Measurements from ENCODE around the gene PVALEF. TPM values are rescaled to one million over a fixed set of nuclear protein-coding genes. Genes with fewer than 3 reads are reported as not detected.

The PVALEF gene
- total and polyA plus RNA-seq, 2 of the 8 experiments (the other 6 are each of a cell fraction or from before 2014, with no cell fraction given) = 0.03 TPM; not detected in 1

GRCh38 chr17:81161972-81162371 is 3.3 kb upstream of the PVALEF start:
- no peaks in the 10 kb centered on the region for H3K36me3 ChIP-seq (ENCODE audit: control insufficient read depth in 2 of 4, insufficient read depth in 4 of 4, low read length in 3 of 4)
- H4K91ac ChIP-seq (replicated peaks; ENCODE audit: insufficient read length, low read length) = no peak overlapping the region
- 0 out of 2 replicates have a peak overlapping the region, but pooled peaks have one; percentile 27 for H2BK12ac ChIP-seq (ENCODE audit: low read depth, low read length)
- WGBS, 2 experiments (ENCODE audit: extremely low coverage in 1 of 2, insufficient coverage in 1 of 2, insufficient read length in 1 of 2, insufficient replicate concordance in 2 of 2, low coverage in 1 of 2, low lambda C conversion rate in 2 of 2, missing lambda C conversion rate in 1 of 2) = 91% methylated on average over 11 of the region's 16 CpGs; no CpG with 5 or more reads in 1 of the 2 experiments
- no peak overlapping the region for H3K27ac ChIP-seq (ENCODE audit: low read depth, low read length)
- H4K20me1 ChIP-seq (replicated peaks in 1 of 2; ENCODE audit: control insufficient read depth in 1 of 2, insufficient read depth in 2 of 2, low read length in 2 of 2) = peaks cover 0 to 2% of the 10 kb centered on the region in 2 experiments
- FAIRE-seq (no peak), DNase-seq (ENCODE audit: low read depth in 1 of 2, low spot score in 2 of 2) (no peak)
- H3K9ac ChIP-seq (replicated peaks in 1 of 4; ENCODE audit: extremely low read depth in 1 of 4, low read depth in 3 of 4, low read length in 3 of 4) = no peak overlapping the region
- H2AFZ ChIP-seq (ENCODE audit: low read length) = no peak overlapping the region
- no peak overlapping the region for H4K8ac ChIP-seq (ENCODE audit: extremely low read depth, insufficient read depth, low read length)
- CTCF ChIA-PET (ENCODE audit: partially characterized antibody) = interaction anchor here (1.2 kb wide), 1 partner anchor 22 kb away, joined by 3 read pairs; no protein-coding TSS in a partner anchor
- no peak overlapping the region for H3K4me3 ChIP-seq (ENCODE audit: extremely low read depth in 1 of 4, insufficient read depth in 2 of 4, low read depth in 3 of 4, low read length in 4 of 4)
- H3K27me3 ChIP-seq (replicated peaks in 1 of 4; ENCODE audit: control insufficient read depth in 3 of 4, extremely low read depth in 1 of 4, insufficient read depth in 3 of 4, low read length in 3 of 4) = peaks cover 0 to 7% (median 2%) of the 10 kb centered on the region in 4 experiments; a peak in 4 of 7 replicates
- H2AK5ac ChIP-seq (ENCODE audit: low read depth, low read length) = no peak overlapping the region
- H3K79me2 ChIP-seq (ENCODE audit: control insufficient read depth in 1 of 2, insufficient read depth in 2 of 2, low read length in 2 of 2) = no peaks in the 10 kb centered on the region
- no peak overlapping the region for H2BK5ac ChIP-seq (ENCODE audit: low read depth, low read length)
- no peaks in the 10 kb centered on the region for H3K79me1 ChIP-seq (ENCODE audit: low read depth, low read length)
- H3K23ac ChIP-seq (ENCODE audit: insufficient read length) = no peak overlapping the region
- H2BK15ac ChIP-seq (ENCODE audit: low read length) = no peak overlapping the region
- H3K23me2 ChIP-seq (ENCODE audit: low read depth, low read length) = peaks cover 5% of the 10 kb centered on the region; the same call in 1 of the 2 replicates
- H4K5ac ChIP-seq (ENCODE audit: insufficient read length, low read depth, low read length) = no peak overlapping the region
- POLR2A ChIA-PET (ENCODE audit: partially characterized antibody) = no interaction called here
- H3K56ac ChIP-seq (replicated peaks; ENCODE audit: insufficient read length, low read depth, low read length) = no peak overlapping the region
- no peak overlapping the region for H3K14ac ChIP-seq (ENCODE audit: insufficient read length)
- H3K4me1 ChIP-seq (replicated peaks in 1 of 4; ENCODE audit: control insufficient read depth in 3 of 4, insufficient read depth in 4 of 4, low read length in 3 of 4) = peaks cover 0 to 12% (median 3%) of the 10 kb centered on the region in 4 experiments; a peak in 4 of 7 replicates
- H3K4ac ChIP-seq (replicated peaks; ENCODE audit: insufficient read length, low read depth, low read length) = no peak overlapping the region
- no peak overlapping the region for H3K4me2 ChIP-seq (ENCODE audit: insufficient read depth in 1 of 2, low read depth in 2 of 2, low read length in 2 of 2)
- no peak overlapping the region for H3K18ac ChIP-seq (ENCODE audit: extremely low read depth, low read length)
- no peak overlapping the region for H2BK120ac ChIP-seq (replicated peaks; ENCODE audit: low read depth, low read length)
- H2BK20ac ChIP-seq (ENCODE audit: low read length) = no peak overlapping the region
- H3K9me3 ChIP-seq (ENCODE audit: insufficient read depth in 2 of 2, low read depth in 1 of 2, low read length in 1 of 2) = no peaks in the 10 kb centered on the region
- TF ChIP-seq SIX5 (IDR thresholded peaks at IDR 0.05; ENCODE audit: low read depth, low read length) (no peak), RBBP5 (IDR thresholded peaks at IDR 0.05; ENCODE audit: borderline replicate concordance, low read depth, low read length) (no peak), JUN (IDR thresholded peaks at IDR 0.05; ENCODE audit: low read depth, low read length) (no peak), YY1 (IDR thresholded peaks at IDR 0.05; ENCODE audit: low read depth, low read length) (no peak), EZH2 (IDR thresholded peaks at IDR 0.05; ENCODE audit: low read depth, low read length, severe bottlenecking) (no peak), CBX5 (IDR thresholded peaks at IDR 0.05; ENCODE audit: low read depth, low read length) (no peak), EGR1 (IDR thresholded peaks at IDR 0.05; ENCODE audit: borderline replicate concordance, low read depth, low read length) (no peak), TAF7 (optimal IDR thresholded peaks at IDR 0.05; ENCODE audit: borderline replicate concordance, low read depth, low read length) (no peak), HDAC6 (IDR thresholded peaks at IDR 0.05; ENCODE audit: low read depth, low read length) (no peak), BRCA1 (IDR thresholded peaks at IDR 0.05; ENCODE audit: low read depth, low read length) (no peak), SAP30 (IDR thresholded peaks at IDR 0.05; ENCODE audit: insufficient read depth, insufficient replicate concordance, low read length) (no peak), SRF (IDR thresholded peaks at IDR 0.05; ENCODE audit: low read depth, low read length) (no peak), ATF2 (IDR thresholded peaks at IDR 0.05; ENCODE audit: low read length) (no peak)
